KBM-7 (cell line): ENCODE measurements around the gene DKK3.
A peak's percentile ranks its signal among the peaks of the same experiment; 100 is the strongest.

Experiments used
- DNase-seq: peaks from one replicate; pipeline ENCODE4 v3.0.0-alpha.2; 2015
- in situ Hi-C: fragments of 300-500 bp; cut with MboI; formaldehyde crosslinking; loops from 2 replicates; pipeline ENCODE4 v1.14.3; 2020; ENCODE audit warnings: low sequenced_read_pairs, low pct_unique_long_range_greater_than_20kb, mixed read lengths

DKK3 gene

DNA sequence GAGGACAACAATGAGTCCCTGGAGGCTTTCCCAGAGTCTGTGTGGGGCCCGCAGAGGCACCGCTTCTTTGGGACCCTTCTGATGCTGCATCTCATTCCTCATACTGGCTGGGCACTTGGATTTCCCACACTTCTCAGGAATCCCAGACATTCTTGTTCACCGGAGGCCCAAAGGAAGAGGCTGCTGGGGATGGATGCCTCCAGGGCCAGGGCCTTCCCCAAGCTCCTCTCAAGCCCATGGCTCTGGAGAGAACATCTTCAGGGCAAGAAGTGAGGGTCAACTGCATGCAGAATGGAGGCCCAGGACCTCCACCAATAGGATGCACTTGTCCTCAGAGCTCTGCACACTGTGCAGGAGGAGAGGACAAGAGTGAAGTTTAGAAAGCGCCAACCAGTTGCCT is 34.6 kb downstream of the DKK3 start:
- DNase-seq: no peak
- in situ Hi-C loops: no loop called here

GRCh38 chr11:11973361-11973800 is 35.0 kb downstream of the DKK3 start:
- in situ Hi-C loops: no loop called here
- DNase-seq: no peak

GRCh38 chr11:11972730-11973341 is 35.6 kb downstream of the DKK3 start:
- DNase-seq: no peak

GRCh38 chr11:11971906-11972547 is 36.4 kb downstream of the DKK3 start:
- no peak for DNase-seq
- in situ Hi-C loops: no loop called here

More at GRCh38 chr11:11972730-11973341, 35.6 kb downstream of the DKK3 start:
- in situ Hi-C loops: no loop called here

DNA sequence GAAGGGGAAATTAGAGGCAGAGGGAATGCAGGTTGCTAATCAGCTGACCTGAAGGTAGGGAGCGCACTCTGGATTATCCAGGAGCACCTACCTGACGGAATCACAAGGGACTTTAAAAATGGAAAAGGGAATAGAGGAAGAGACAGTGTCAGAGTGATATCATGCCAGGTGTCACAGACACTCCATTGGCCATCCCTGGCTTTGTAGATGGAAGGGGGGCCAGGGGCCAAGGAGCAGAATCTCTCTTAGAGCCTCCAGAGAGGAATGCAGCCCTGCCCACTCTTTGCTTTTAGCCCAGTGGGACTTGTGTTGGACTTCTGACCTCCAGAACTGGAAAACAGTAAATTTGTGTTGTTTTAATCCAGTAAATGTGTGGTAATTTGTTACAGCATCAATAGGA is 37.9 kb downstream of the DKK3 start:
- DNase-seq: no peak
- in situ Hi-C loops: no loop called here

DNA sequence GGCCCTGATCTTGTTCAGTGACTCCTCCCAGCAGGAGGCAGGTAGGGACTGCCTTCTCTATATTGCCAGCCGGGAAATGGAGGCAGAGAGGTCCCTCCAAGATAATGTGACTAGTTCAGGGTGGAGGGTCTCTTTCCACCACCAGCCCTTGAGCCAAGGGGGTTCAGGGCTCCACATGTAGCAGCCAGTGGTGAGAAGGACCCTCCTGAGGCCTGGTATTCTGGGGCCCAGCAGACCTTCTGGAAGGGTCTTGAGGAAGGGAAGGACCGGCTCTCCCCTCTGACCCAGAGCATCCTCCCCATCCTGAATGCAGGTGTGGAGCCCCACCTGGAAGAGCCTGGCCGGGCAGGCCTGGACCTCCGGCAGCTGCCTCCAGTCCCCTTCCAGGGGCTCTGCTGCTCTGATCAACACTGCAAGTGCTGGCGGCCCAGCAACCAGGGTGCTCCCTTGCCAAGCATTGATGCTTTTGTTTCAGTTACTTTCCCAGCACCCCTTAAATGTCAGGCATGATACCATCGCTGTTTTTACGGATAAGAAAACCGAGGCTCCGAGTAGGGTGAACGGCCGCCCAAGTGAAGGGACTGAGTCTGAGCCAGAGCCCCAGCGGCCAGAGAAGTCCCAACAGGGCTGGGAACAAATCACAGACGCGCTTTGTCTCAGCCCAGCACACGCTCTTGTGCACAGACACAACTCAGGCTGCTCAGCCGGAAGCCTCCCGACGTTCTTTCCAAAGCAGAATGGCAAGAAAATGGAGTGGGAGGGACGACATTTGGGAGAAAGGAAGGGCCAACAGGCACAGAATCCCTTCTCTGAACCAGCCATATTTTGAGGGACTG is 38.8 kb downstream of the DKK3 start:
- DNase-seq: no peak
- in situ Hi-C loops: no loop called here

GRCh38 chr11:11968511-11969280 is 39.7 kb downstream of the DKK3 start:
- no peak for DNase-seq
- in situ Hi-C loops: no loop called here

DNA sequence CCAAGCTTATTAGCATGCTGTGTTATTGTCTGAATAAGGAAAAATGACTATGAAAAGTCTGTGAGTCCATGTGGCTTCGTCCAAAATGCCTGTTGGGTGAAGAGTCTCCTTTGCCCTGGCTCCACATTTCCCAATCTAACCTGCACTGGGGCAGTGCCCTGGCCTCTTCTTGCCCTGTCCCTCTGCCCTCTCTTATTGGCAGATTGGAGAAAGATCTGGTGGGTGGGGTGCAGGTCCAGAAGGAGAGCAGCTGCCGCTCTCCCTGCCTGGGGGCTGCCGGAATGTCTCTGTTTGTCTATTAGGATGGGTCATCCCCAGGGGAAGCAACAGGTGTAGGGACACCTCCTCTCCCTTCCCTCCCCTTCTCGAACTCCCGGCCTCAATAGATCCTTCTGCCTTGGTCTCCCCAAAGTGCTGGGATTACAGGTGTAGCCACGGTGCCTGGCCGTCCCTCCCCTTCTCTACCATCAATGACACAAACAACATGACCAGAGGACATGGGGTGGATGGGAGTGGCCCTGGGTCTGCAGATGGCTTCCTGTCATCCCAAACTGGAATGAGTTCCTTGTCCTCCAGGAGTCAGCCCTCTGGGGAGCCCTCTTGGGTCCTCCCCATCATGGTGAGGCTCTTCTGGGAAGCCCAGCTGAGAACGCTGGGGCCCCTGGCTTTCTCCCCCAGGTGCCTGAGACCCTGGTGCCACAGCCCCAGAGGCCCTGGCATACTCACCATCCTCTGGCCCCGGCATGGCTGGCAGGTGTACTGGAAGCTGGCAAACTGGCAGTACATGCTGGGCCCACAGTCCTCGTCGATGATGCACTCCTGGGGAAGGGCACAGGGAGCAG is 40.5 kb downstream of the DKK3 start:
- no peak for DNase-seq
- in situ Hi-C loops: no loop called here

DNA sequence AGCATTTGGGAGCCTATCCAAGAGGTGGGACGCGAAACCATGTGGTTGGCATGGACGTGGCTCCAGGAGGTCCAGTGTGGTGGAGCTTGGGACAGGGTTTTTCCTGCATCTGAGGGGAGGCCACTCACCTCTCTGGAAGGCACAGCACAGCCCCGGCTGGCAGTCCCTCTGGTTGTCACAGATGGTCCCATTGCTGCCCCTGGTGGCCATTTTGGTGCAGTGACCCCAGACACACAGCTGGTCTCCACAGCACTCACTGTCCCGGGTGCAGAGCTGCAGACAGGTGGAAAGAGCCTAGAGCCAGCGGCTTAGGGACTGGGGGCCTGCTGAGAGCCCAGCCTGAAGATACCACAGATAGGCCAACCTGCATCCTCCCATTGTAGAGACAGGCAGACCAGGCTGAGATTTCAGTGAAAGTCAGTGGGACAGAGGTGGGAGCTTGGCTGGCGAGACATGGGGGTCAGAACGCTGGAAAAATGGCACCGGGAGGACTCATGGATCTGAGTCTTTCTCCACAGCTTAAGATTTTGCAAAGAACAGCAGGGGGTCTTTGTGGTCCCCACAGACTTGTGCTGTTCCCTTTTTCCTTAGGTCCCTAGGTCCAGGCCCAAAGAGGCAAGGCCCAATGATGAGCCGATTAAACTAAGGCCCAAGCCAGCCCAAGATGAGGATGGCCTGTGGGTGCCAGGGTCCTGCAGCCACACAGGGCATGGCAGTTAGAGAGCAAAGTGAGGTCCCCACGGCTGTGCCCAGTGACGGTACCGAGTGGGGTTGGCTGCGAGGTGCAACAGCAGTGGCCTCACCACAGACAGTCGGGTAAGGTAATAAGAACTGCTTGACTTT is 41.4 kb downstream of the DKK3 start:
- in situ Hi-C loops: no loop called here

GRCh38 chr11:11966354-11966741 is 42.1 kb downstream of the DKK3 start:
- DNase-seq: no peak
- in situ Hi-C loops: no loop called here

More for the DNA sequence above, 41.4 kb downstream of the DKK3 start:
- peak; percentile 69 for DNase-seq

DNA sequence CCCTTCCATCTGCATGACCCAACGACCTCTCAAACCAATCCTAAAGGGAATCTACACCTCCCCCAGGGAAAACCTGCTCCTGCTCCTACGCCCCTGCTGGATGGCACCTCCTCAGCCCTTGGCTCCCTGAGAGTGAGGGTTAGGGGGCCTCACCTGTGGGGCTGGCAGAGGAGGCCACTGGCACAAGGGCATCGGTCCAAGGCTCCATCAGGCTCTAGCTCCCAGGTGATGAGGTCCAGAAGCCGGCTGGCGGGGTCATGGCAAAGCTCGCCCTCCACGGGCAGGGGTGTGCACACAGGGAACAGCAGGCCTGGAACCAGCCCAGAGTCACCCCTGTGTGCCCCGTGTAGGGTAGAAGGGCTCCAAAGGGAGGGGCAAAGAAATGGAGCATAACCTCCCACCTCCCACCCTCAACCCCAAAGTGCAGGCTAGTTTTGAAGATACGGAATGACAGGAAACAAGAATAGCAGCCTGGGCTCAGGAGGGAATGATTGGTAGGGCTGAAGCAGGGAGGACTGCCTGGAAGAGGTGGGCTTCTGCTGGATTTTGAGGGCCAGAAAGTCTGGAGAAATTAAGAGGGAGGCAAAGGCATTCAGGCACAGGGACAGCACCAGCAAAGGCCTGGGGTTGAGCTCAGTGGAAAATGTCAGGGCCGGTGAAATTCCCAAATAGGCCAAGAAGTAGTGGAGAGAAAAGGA is 42.6 kb downstream of the DKK3 start:
- in situ Hi-C loops: no loop called here
- DNase-seq: no peak

- no peak for DNase-seq
- in situ Hi-C loops: no loop called here
Measured at GRCh38 chr11:11965192-11965591, 43.2 kb downstream of the DKK3 start.

GRCh38 chr11:11964774-11965150 is 43.7 kb downstream of the DKK3 start:
- in situ Hi-C loops: no loop called here
- DNase-seq: no peak

DNA sequence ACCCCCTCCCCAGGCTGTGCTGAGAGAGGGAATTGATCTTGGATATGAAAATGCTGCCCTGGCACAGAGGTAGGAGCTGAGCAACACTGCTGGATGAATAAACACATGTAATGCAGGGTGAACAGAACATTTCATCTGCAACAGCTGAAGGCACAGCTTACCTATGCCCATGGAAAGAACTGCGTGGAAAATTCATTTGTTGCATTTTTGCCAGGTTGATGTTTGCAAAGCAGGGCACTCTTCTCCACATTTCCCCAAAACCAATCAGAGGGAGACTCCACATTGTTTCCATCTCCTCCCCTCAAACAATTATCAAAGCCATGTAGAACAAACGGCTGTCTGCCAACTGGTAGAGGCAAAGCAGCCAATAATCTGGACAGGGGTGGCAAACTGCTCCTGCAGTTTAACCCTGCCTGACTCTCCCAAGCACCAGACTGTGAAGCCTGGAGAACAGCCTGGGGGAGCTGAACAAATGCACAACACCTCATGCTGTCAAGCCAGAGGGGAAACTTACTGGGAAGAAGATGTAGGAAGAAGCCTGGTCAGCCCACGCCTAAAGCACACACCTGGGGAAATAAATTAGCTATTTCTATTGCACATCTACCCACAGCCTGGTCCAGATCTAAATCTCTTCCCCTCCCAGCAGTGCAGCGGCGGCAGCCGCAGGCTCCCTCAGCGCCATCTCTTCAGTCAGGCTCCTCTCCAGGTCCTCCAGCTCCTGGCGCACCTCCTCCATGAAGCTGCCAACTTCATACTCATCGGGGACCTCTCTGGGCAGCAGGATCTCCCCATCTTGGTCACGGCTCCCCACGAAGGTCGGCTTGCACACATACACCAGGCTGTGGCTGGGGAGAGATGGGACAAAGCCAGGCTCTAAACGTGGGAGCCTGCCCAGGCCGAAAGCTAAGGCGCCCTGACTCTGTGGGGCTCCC is 44.3 kb downstream of the DKK3 start:
- DNase-seq: no peak
- in situ Hi-C loops: no loop called here

- DNase-seq: no peak
- in situ Hi-C loops: no loop called here
Measured at GRCh38 chr11:11963067-11963466, 45.4 kb downstream of the DKK3 start.

DNA sequence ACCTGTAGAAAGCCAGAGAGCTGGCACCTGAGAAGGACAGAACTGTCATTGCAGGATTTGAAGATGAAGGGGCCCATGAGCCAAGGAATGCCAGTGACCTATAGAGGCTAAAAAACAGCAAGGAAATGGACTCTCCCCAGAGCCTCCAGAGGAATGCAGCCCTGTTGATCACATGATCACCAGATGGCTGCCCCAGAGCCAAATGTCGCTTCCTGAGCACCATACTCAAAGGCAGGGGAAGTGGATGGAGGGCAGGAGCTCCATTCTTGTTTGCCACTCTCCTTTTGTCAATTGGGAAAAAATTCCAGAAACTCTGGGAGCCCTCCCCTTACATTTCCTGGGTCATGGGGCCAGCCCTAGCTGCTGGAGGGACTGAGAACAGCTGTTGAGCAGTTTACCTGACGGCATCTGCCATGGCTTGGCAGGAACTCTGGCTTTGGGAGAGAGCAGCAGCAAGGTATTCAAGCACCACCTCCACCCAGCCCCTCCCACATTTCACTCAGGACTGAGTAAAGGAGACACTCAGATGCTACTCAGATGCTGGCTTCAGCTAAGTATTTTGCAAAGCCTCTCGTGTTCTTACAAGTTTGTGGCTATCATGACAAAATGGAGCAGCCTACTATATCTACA is 46.9 kb downstream of the DKK3 start:
- in situ Hi-C loops: no loop called here
- DNase-seq: no peak
